ENCODE data around the gene COL21A1.

DNA sequence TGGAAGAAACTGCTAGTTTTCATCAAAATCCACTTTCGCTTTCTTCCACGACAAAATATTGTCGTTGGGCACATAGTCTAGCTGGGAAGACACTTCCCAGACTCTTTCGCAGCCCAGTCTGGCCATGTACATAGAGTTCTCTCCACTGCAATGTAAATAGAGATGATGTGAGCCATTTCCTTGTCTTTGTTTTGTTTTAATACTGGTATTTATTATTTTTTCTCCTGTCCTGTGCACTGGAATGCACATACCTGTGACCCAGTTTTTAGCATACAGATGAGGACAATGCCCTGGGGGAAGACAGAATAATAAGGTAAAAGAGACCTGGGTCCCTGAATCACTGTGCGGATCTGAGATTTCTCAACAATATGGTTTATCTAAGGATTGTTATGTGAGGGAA, 222.4 kb downstream of the COL21A1 start:
- TF ChIP-seq, protein P1, sequence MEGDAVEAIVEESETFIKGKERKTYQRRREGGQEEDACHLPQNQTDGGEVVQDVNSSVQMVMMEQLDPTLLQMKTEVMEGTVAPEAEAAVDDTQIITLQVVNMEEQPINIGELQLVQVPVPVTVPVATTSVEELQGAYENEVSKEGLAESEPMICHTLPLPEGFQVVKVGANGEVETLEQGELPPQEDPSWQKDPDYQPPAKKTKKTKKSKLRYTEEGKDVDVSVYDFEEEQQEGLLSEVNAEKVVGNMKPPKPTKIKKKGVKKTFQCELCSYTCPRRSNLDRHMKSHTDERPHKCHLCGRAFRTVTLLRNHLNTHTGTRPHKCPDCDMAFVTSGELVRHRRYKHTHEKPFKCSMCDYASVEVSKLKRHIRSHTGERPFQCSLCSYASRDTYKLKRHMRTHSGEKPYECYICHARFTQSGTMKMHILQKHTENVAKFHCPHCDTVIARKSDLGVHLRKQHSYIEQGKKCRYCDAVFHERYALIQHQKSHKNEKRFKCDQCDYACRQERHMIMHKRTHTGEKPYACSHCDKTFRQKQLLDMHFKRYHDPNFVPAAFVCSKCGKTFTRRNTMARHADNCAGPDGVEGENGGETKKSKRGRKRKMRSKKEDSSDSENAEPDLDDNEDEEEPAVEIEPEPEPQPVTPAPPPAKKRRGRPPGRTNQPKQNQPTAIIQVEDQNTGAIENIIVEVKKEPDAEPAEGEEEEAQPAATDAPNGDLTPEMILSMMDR (IDR thresholded peaks at IDR 0.05; ENCODE audit: borderline replicate concordance, extremely low read depth, low read length, poor library complexity, severe bottlenecking): no peak
- no peak for TF ChIP-seq EZH2 (IDR thresholded peaks at IDR 0.05; ENCODE audit: borderline replicate concordance, low read depth, low read length, severe bottlenecking)

Measured in DND-41 (cell line).